ENCODE results near the gene NCOA7.

- no peak for TF ChIP-seq CTCF (IDR thresholded peaks at IDR 0.05)
- TF ChIP-seq POLR2A (IDR thresholded peaks at IDR 0.05), result no peak
Observed at GRCh38 chr6:125808591-125808990, 17.8 kb downstream of the NCOA7 start.
